Right hindlimb (tissue), 1 donor: Measurements from ENCODE around the gene FPR3.
"Not testable (repeated sequence)": the region's sequence is repeated elsewhere in the genome, so short reads cannot be mapped to it uniquely, and the experiment has no call there.

Source experiments
- DNase-seq: peaks from one replicate; pipeline ENCODE4 v3.0.0-alpha.2; 2018

The FPR3 gene

GRCh38 chr19:51784922-51785690 is 9.9 kb upstream of the FPR3 start:
- peak; percentile 27 for DNase-seq

GRCh38 chr19:51786646-51787494 is 8.1 kb upstream of the FPR3 start:
- no peak for DNase-seq

GRCh38 chr19:51788029-51788428 is 6.9 kb upstream of the FPR3 start:
- no peak for DNase-seq

- no peak for DNase-seq
Observed at GRCh38 chr19:51789061-51789795, 5.7 kb upstream of the FPR3 start.

GRCh38 chr19:51792932-51793331 is 2.0 kb upstream of the FPR3 start:
- DNase-seq = no peak

- DNase-seq = no peak
Observed at GRCh38 chr19:51793994-51794393, 963 bp upstream of the FPR3 start.

GRCh38 chr19:51796195-51796679 is 1.3 kb downstream of the FPR3 start:
- no peak for DNase-seq

- no peak for DNase-seq
Observed at GRCh38 chr19:51797480-51797879, 2.5 kb downstream of the FPR3 start.

GRCh38 chr19:51798062-51798461 is 3.1 kb downstream of the FPR3 start:
- DNase-seq = no peak

GRCh38 chr19:51799034-51799773 is 4.2 kb downstream of the FPR3 start:
- DNase-seq = peak; percentile 73

- no peak for DNase-seq
Observed at GRCh38 chr19:51799774-51800472, 5.0 kb downstream of the FPR3 start.

GRCh38 chr19:51800473-51801244 is 5.7 kb downstream of the FPR3 start:
- no peak for DNase-seq

- no peak for DNase-seq
Observed at GRCh38 chr19:51802775-51803174, 7.8 kb downstream of the FPR3 start.

- DNase-seq = no peak
Observed at GRCh38 chr19:51803519-51803918, 8.6 kb downstream of the FPR3 start.

- no peak for DNase-seq
Observed at GRCh38 chr19:51803967-51804366, 9.0 kb downstream of the FPR3 start.

GRCh38 chr19:51804789-51805188 is 9.8 kb downstream of the FPR3 start:
- not testable (repeated sequence) for DNase-seq

GRCh38 chr19:51805396-51805795 is 10.4 kb downstream of the FPR3 start:
- not testable (repeated sequence) for DNase-seq

- DNase-seq = not testable (repeated sequence)
Observed at GRCh38 chr19:51806571-51806970, 11.6 kb downstream of the FPR3 start.

- no peak for DNase-seq
Observed at GRCh38 chr19:51807111-51807701, 12.2 kb downstream of the FPR3 start.

GRCh38 chr19:51807925-51808324 is 13.0 kb downstream of the FPR3 start:
- no peak for DNase-seq
